Colonic mucosa (tissue), 4 donors: ENCODE measurements around the gene METTL1. TPM values are rescaled to one million over a fixed set of nuclear protein-coding genes. Genes with fewer than 3 reads are reported as not detected.

ENCODE experiments used
- DNase-seq: peaks from one replicate; pipeline ENCODE4 v3.0.0-alpha.2; 2020
- H3K27ac ChIP-seq: fragments of 200-600 bp; one replicate; pipeline ENCODE4 v1.8.0; 2021
- H3K27me3 ChIP-seq: fragments of 200-600 bp; one replicate; pipeline ENCODE4 v1.8.0; 2021
- H3K36me3 ChIP-seq: fragments of 200-600 bp; one replicate; pipeline ENCODE4 v1.8.0; 2021
- H3K4me1 ChIP-seq: fragments of 200-600 bp; one replicate; pipeline ENCODE4 v1.8.0; 2021; ENCODE audit warnings: mild to moderate bottlenecking
- H3K4me3 ChIP-seq: fragments of 200-600 bp; one replicate; pipeline ENCODE4 v1.8.0; 2021
- H3K9ac ChIP-seq, 2 donors: one replicate each; pipeline ENCODE4 v1.7.0; 2013; ENCODE audit warnings: control low read depth in 2 of 2, low read depth in 2 of 2, low read length in 2 of 2
- H3K9me3 ChIP-seq: fragments of 200-600 bp; one replicate; pipeline ENCODE4 v1.8.0; 2021
- intact Hi-C: fragments of 100-400 bp; cut with DNase I; formaldehyde crosslinking; loops from one replicate; pipeline ENCODE4 v1.14.1; 2022
- total RNA-seq, 2 donors: library from RNA; stranded (reverse); fragmentation: NEBNext Ultra II Directional in 1 of 2; extraction: Animal tissue kit (Norgen Biotek cat#: 25700) in 1 of 2; gene quantifications; one replicate each; pipeline ENCODE4 v1.2.1, GENCODE V29; 2021
- TF ChIP-seq, protein P1 (sequence below): fragments of 200-600 bp; IDR thresholded peaks from one replicate; pipeline ENCODE4 v1.8.0; 2022; ENCODE audit warnings: antibody characterized with exemption, mild to moderate bottlenecking
- donor health status: healthy.
- donor health status: DM: no; HTN: no; CAD: no.
- donor health status: DM: no; HTN: no; CAD: no.

The METTL1 gene
- total RNA-seq, 2 donors from 2014 or later, result 7.1 to 18.9 TPM

DNA sequence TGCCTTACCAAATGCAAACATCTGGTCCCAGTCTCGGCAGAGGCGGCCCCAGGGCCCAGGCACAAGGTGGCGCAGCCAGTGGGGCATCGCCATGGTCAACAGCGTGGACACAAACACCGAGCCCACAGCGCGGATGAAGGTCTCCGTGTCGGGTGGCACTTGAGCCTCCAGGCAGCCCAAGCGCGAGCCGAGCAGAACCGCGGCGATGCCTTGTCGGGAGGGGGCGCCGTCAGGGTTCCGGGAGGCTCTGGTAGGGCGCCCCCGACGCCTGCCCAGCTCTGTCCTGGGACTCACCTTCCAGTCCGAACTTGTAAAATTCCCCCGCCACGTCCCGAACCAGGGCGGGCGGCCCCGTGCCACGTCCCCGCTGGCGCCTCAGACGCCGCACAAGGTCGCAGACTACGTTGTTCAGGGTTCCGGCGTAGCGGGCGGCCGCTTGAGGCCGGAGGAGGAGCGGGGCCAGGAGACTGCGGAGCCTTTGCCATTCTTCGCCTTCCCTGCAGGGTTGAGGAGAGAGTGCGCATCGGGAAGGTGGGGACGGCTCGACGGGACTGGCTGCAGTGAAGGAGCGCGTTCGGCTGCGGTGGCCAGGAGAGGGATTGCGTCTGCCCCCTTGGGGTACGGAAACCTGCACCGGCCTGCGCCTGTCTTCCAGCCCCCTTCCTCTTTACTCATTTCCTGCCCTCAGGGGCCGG, 6.8 kb downstream of the METTL1 start:
- H3K4me1 ChIP-seq, result peaks cover 8% of the 10 kb centered on the region
- intact Hi-C loops, result no loop called here
- H3K9ac ChIP-seq, result peak overlapping the region; percentile 57 to 62
- no peaks in the 10 kb centered on the region for H3K9me3 ChIP-seq
- TF ChIP-seq, protein P1, sequence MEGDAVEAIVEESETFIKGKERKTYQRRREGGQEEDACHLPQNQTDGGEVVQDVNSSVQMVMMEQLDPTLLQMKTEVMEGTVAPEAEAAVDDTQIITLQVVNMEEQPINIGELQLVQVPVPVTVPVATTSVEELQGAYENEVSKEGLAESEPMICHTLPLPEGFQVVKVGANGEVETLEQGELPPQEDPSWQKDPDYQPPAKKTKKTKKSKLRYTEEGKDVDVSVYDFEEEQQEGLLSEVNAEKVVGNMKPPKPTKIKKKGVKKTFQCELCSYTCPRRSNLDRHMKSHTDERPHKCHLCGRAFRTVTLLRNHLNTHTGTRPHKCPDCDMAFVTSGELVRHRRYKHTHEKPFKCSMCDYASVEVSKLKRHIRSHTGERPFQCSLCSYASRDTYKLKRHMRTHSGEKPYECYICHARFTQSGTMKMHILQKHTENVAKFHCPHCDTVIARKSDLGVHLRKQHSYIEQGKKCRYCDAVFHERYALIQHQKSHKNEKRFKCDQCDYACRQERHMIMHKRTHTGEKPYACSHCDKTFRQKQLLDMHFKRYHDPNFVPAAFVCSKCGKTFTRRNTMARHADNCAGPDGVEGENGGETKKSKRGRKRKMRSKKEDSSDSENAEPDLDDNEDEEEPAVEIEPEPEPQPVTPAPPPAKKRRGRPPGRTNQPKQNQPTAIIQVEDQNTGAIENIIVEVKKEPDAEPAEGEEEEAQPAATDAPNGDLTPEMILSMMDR, result no peak
- DNase-seq, result peak; percentile 60
- H3K36me3 ChIP-seq, result no peaks in the 10 kb centered on the region
- H3K27me3 ChIP-seq, result peaks cover 25% of the 10 kb centered on the region
- no peak overlapping the region for H3K27ac ChIP-seq
- peak overlapping the region; percentile 47 for H3K4me3 ChIP-seq

DNA sequence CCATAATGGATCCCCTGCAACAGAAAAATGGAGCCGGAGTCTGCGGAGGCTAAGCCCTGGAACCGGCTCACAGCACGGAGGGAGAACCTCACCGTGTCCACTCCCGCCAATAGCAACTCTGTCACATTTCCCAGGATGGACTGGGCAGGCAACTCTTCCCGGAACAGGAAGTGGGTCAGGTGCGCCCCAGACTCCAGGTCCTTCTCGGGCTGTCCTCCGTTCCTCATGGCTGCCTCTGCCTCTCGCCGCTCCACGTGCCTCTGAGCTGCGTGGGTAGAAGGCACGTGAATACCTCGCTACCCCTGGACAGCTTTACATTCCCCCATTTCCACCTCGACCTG, 7.3 kb downstream of the METTL1 start:
- peak; percentile 50 for DNase-seq
- H3K27ac ChIP-seq, result no peak overlapping the region
- H3K9me3 ChIP-seq, result no peaks in the 10 kb centered on the region
- no peaks in the 10 kb centered on the region for H3K36me3 ChIP-seq
- TF ChIP-seq, protein P1, result no peak
- intact Hi-C loops, result no loop called here
- peak overlapping the region; percentile 47 for H3K4me3 ChIP-seq
- H3K9ac ChIP-seq, result peak overlapping the region; percentile 57 to 62
- peaks cover 8% of the 10 kb centered on the region for H3K4me1 ChIP-seq
- peaks cover 25% of the 10 kb centered on the region for H3K27me3 ChIP-seq

DNA sequence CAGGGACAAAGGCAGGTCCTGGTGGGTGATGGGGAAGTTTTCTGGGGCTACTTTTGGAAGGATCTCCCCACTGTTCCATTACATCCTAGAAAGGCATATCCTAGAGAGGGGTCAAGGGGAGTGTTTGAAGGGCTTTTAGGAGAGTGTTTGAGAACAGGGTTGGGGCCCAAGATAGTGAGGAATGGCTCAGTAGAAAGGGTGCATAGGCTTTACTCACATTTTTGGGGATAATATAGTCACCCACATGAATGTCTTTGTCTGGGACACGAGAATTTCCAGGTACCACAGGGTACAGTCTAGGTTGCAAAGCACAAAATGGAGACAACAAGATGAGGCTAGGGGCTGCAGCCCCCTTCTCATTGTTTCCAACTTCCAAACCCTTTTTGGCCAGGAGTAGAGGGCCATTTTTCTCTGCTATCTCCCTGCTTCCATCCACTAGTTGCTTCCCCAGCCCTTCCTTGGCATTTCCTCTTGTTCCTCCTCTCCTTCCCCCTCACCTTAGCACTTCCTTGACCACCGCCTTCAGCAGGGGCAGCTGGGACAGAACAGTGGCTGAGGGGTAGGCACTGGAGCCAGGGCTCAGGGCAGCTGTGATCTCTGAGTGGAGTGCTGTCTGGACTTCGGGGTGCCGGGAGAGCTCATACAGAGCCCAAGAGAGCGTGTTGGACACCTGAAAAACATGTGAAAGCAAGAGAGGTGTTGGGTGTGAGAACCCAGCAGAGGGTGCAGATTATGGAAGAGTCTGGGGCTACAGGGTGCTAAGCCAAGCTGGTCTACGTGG, 7.8 kb downstream of the METTL1 start:
- DNase-seq, result no peak
- Histone ChIP-seq H3K9ac (no peak overlapping the region), H3K9me3 (no peaks in the 10 kb centered on the region), H3K36me3 (no peaks in the 10 kb centered on the region), H3K27me3 (peaks cover 25% of the 10 kb centered on the region), H3K4me3 (no peak overlapping the region), H3K27ac (no peak overlapping the region), H3K4me1 (peaks cover 8% of the 10 kb centered on the region)
- intact Hi-C loops, result no loop called here
- TF ChIP-seq, protein P1, result no peak

DNA sequence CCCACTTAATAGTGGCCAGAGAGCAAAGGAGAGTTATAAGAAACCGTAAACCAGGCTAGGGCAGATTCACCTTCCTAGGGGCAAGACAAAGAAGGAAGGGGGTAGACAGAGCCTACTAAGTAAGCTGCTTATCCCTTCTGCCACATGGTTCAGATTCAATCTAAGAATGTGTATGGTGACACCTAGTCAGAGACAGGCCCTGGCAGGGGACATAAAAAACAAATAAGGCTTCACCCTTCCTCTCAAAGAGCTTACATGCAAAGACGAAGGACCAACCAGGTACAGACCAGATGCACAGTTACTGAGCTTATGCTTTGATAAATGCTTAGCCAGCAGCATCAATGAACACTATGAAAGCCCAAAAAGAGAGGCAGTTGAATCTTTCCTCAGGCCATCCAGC, 9.4 kb downstream of the METTL1 start:
- TF ChIP-seq, protein P1, result no peak
- no peaks in the 10 kb centered on the region for H3K9me3 ChIP-seq
- H3K27ac ChIP-seq, result no peak overlapping the region
- DNase-seq, result no peak
- H3K4me3 ChIP-seq, result no peak overlapping the region
- H3K9ac ChIP-seq, result no peak overlapping the region
- H3K36me3 ChIP-seq, result no peaks in the 10 kb centered on the region
- peaks cover 8% of the 10 kb centered on the region for H3K4me1 ChIP-seq
- intact Hi-C loops, result no loop called here
- peaks cover 25% of the 10 kb centered on the region for H3K27me3 ChIP-seq

DNA sequence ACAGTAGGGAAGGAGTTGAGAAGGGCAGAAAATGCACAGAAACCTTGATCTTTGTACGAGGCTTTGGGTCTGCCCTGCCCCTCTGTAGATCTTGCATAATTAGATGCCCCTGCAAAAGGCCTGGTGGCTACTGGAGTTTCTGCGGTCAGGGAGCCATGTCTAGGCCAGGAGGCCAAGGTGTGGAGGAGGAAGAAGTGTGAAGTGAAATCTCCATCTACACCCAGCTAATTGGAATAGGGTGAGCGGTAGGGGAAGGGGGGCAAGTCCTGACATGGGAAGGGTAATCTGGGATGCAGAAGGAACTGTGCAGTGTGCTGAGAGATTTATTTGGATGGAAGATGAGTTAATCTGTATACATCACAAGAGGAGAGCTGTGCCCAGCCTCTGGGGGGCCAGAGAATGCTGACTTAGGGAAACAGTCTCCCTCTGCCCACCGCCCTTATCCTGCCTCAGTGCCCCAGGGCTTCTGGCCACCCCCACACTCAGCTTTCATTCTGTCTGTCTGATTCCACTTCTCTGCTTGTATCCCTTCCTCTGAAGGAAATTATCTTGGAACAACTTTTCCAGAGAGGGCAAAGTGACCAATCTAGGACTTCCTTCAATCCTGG, 10.4 kb downstream of the METTL1 start:
- Histone ChIP-seq H3K9me3 (no peaks in the 10 kb centered on the region), H3K4me3 (no peak overlapping the region), H3K9ac (no peak overlapping the region), H3K36me3 (no peaks in the 10 kb centered on the region), H3K27me3 (peaks cover 19% of the 10 kb centered on the region), H3K4me1 (peaks cover 8% of the 10 kb centered on the region), H3K27ac (no peak overlapping the region)
- no peak for DNase-seq
- intact Hi-C loops, result no loop called here
- TF ChIP-seq, protein P1, result no peak
